GM18519 (cell line): Measurements from ENCODE around the gene RAPGEF4.

ENCODE experiments used
- ATAC-seq: cut with Tn5 transposase; IDR thresholded peaks from one replicate; pipeline ENCODE4 v1.9.1; 2021; ENCODE audit warnings: mild to moderate bottlenecking, moderate library complexity; ENCODE audit not compliant: unreplicated experiment, low FRiP score

The RAPGEF4 gene

GRCh38 chr2:172855588-172855987, 119.9 kb downstream of the RAPGEF4 start:
- ATAC-seq = no peak

- no peak for ATAC-seq
Measured at GRCh38 chr2:172856606-172857005, 121.0 kb downstream of the RAPGEF4 start.

GRCh38 chr2:172858473-172858745, 122.8 kb downstream of the RAPGEF4 start:
- ATAC-seq = no peak

GRCh38 chr2:172859581-172860335, 124.1 kb downstream of the RAPGEF4 start:
- ATAC-seq = no peak

- no peak for ATAC-seq
Measured at GRCh38 chr2:172860336-172860707, 124.7 kb downstream of the RAPGEF4 start.

GRCh38 chr2:172861098-172861497, 125.5 kb downstream of the RAPGEF4 start:
- no peak for ATAC-seq

- no peak for ATAC-seq
Measured at GRCh38 chr2:172861656-172862476, 126.2 kb downstream of the RAPGEF4 start.

GRCh38 chr2:172863341-172863740, 127.7 kb downstream of the RAPGEF4 start:
- no peak for ATAC-seq

GRCh38 chr2:172864182-172864581, 128.5 kb downstream of the RAPGEF4 start:
- no peak for ATAC-seq

GRCh38 chr2:172865422-172865821, 129.8 kb downstream of the RAPGEF4 start:
- ATAC-seq = no peak

GRCh38 chr2:172869861-172870260, 134.2 kb downstream of the RAPGEF4 start:
- ATAC-seq = no peak

GRCh38 chr2:172870396-172870795, 134.8 kb downstream of the RAPGEF4 start:
- no peak for ATAC-seq

GRCh38 chr2:172877826-172878225, 142.2 kb downstream of the RAPGEF4 start:
- ATAC-seq = no peak

- ATAC-seq = no peak
Measured at GRCh38 chr2:172878260-172878659, 142.6 kb downstream of the RAPGEF4 start.

- ATAC-seq = no peak
Measured at GRCh38 chr2:172884336-172884735, 148.7 kb downstream of the RAPGEF4 start.

GRCh38 chr2:172885996-172886395, 150.4 kb downstream of the RAPGEF4 start:
- no peak for ATAC-seq

GRCh38 chr2:172887280-172887679, 151.6 kb downstream of the RAPGEF4 start:
- no peak for ATAC-seq

- ATAC-seq = no peak
Measured at GRCh38 chr2:172888714-172889669, 153.3 kb downstream of the RAPGEF4 start.

- ATAC-seq = no peak
Measured at GRCh38 chr2:172889768-172890430, 154.3 kb downstream of the RAPGEF4 start.

GRCh38 chr2:172893111-172893510, 157.5 kb downstream of the RAPGEF4 start:
- ATAC-seq = no peak
